H1 (cell line): Measurements from ENCODE around the gene COG7. TPM values are rescaled to one million over a fixed set of nuclear protein-coding genes. Genes with fewer than 3 reads are reported as not detected.

Source experiments
- E2F6 ChIP-seq: IDR thresholded peaks from 2 replicates; pipeline ENCODE4 v1.6.1; 2012; ENCODE audit warnings: inconsistent platforms
- JUN ChIP-seq: IDR thresholded peaks from 2 replicates; pipeline ENCODE4 v1.6.1; 2011; ENCODE audit warnings: low read depth, mild to moderate bottlenecking, improper control_type of control experiment, low read length
- YY1 ChIP-seq: IDR thresholded peaks from 2 replicates; pipeline ENCODE4 v1.6.1; 2011; ENCODE audit warnings: low read depth, mild to moderate bottlenecking, low read length
- polyA plus RNA-seq, 7 experiments: library from polyadenylated mRNA; depleted of rRNA in 3 of 7; stranded (reverse) in 5 of 7; unstranded in 2 of 7; fragments of >200 nt in 5 of 7; fragments of 200-250 nt in 2 of 7; gene quantifications; 1 replicate in 5 of 7; 2 replicates in 1 of 7; 4 replicates in 1 of 7; pipeline versions ENCODE4 v1.2.1 to v1.2.3, GENCODE V29; 2011 to 2013; ENCODE audit warnings: missing spikeins in 2 of 7, mixed read lengths in 2 of 7
- total RNA-seq: library from RNA; stranded (reverse); fragmentation: NEBNext Ultra II Directional; extraction: Animal tissue kit (Norgen Biotek cat#: 25700); gene quantifications from 2 replicates; pipeline ENCODE4 v1.2.1, GENCODE V29; 2021
- TF ChIP-seq, protein P1 (sequence below): fragments of 300-600 bp; sonication (generic); IDR thresholded peaks from 2 replicates; pipeline ENCODE4 v1.7.1; 2012; ENCODE audit warnings: low read length, moderate library complexity, mild to moderate bottlenecking, inconsistent platforms; ENCODE audit not compliant: insufficient replicate concordance

The COG7 gene
- total and polyA plus RNA-seq, 2 of the 8 experiments (the other 6 are each of a cell fraction or from before 2014, with no cell fraction given), result 17.2 to 40.4 TPM

DNA sequence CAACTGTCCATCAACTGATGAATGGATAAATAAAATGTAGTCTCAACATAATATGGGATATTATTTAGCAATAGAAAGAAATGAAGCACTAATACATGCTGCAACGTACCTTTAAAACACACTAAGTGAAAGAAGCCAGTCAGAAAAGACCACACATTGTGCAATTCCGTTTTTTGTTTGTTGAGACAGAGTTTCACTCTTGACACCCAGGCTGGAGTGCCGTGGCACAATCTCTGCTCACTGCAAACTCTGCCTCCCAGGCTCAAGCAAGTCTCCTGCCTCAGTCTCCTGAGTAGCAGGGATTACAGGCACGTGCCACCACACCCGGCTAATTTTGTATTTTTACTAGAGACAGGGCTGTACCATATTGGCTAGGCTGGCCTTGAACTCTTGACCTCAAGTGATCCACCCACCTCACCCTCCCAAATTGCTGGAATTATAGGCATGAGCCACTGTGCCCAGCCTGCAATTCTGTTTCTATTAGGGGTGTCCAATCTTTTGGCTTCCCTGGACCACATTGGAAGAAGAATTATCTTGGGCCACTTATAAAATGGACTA lies 110.8 kb downstream of the COG7 start (continued):
- TF ChIP-seq, protein P1, sequence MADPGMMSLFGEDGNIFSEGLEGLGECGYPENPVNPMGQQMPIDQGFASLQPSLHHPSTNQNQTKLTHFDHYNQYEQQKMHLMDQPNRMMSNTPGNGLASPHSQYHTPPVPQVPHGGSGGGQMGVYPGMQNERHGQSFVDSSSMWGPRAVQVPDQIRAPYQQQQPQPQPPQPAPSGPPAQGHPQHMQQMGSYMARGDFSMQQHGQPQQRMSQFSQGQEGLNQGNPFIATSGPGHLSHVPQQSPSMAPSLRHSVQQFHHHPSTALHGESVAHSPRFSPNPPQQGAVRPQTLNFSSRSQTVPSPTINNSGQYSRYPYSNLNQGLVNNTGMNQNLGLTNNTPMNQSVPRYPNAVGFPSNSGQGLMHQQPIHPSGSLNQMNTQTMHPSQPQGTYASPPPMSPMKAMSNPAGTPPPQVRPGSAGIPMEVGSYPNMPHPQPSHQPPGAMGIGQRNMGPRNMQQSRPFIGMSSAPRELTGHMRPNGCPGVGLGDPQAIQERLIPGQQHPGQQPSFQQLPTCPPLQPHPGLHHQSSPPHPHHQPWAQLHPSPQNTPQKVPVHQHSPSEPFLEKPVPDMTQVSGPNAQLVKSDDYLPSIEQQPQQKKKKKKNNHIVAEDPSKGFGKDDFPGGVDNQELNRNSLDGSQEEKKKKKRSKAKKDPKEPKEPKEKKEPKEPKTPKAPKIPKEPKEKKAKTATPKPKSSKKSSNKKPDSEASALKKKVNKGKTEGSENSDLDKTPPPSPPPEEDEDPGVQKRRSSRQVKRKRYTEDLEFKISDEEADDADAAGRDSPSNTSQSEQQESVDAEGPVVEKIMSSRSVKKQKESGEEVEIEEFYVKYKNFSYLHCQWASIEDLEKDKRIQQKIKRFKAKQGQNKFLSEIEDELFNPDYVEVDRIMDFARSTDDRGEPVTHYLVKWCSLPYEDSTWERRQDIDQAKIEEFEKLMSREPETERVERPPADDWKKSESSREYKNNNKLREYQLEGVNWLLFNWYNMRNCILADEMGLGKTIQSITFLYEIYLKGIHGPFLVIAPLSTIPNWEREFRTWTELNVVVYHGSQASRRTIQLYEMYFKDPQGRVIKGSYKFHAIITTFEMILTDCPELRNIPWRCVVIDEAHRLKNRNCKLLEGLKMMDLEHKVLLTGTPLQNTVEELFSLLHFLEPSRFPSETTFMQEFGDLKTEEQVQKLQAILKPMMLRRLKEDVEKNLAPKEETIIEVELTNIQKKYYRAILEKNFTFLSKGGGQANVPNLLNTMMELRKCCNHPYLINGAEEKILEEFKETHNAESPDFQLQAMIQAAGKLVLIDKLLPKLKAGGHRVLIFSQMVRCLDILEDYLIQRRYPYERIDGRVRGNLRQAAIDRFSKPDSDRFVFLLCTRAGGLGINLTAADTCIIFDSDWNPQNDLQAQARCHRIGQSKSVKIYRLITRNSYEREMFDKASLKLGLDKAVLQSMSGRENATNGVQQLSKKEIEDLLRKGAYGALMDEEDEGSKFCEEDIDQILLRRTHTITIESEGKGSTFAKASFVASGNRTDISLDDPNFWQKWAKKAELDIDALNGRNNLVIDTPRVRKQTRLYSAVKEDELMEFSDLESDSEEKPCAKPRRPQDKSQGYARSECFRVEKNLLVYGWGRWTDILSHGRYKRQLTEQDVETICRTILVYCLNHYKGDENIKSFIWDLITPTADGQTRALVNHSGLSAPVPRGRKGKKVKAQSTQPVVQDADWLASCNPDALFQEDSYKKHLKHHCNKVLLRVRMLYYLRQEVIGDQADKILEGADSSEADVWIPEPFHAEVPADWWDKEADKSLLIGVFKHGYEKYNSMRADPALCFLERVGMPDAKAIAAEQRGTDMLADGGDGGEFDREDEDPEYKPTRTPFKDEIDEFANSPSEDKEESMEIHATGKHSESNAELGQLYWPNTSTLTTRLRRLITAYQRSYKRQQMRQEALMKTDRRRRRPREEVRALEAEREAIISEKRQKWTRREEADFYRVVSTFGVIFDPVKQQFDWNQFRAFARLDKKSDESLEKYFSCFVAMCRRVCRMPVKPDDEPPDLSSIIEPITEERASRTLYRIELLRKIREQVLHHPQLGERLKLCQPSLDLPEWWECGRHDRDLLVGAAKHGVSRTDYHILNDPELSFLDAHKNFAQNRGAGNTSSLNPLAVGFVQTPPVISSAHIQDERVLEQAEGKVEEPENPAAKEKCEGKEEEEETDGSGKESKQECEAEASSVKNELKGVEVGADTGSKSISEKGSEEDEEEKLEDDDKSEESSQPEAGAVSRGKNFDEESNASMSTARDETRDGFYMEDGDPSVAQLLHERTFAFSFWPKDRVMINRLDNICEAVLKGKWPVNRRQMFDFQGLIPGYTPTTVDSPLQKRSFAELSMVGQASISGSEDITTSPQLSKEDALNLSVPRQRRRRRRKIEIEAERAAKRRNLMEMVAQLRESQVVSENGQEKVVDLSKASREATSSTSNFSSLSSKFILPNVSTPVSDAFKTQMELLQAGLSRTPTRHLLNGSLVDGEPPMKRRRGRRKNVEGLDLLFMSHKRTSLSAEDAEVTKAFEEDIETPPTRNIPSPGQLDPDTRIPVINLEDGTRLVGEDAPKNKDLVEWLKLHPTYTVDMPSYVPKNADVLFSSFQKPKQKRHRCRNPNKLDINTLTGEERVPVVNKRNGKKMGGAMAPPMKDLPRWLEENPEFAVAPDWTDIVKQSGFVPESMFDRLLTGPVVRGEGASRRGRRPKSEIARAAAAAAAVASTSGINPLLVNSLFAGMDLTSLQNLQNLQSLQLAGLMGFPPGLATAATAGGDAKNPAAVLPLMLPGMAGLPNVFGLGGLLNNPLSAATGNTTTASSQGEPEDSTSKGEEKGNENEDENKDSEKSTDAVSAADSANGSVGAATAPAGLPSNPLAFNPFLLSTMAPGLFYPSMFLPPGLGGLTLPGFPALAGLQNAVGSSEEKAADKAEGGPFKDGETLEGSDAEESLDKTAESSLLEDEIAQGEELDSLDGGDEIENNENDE, result no peak
- TF ChIP-seq E2F6 (no peak), YY1 (no peak), JUN (no peak)
- TF ChIP-seq, all 59 proteins: peak for 0
